ENCODE data around the gene THSD7A.

DNA sequence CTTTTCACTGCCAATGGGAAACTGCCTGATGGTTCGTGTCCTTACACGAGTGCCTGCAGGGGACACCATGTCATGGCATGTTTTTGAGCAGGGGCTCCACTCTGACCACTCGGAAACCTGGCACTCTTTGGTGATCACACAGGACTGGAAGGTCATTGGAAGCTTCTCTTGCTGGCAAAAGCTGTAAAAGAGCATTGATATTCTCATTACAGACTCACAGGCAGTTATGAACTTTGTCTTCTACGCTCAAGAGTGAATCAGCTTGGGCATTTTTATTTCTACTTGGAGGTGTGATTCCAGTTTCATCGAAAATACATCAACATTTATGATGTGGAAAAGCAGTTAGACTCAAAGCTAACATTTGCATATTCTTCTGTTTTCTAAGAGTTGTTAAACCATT, 238.7 kb downstream of the THSD7A start:
- TF ChIP-seq POLR2AphosphoS5 (IDR thresholded peaks at IDR 0.05; ENCODE audit: low read depth, low read length) (no peak), TAF1 (IDR thresholded peaks at IDR 0.05; ENCODE audit: borderline replicate concordance, insufficient read depth, low read length) (no peak)
